HG03175 (cell line): ENCODE data around the gene ZNF740.
"Not testable (repeated sequence)": the region's sequence is repeated elsewhere in the genome, so short reads cannot be mapped to it uniquely, and the experiment has no call there.

Experiments
- ATAC-seq: cut with Tn5 transposase; IDR thresholded peaks from one replicate; pipeline ENCODE4 v1.9.1; 2021; ENCODE audit warnings: mild to moderate bottlenecking, moderate library complexity; ENCODE audit not compliant: unreplicated experiment

The ZNF740 gene

GRCh38 chr12:53193985-53194716, 13.6 kb downstream of the ZNF740 start:
- ATAC-seq = no peak

GRCh38 chr12:53194973-53195372, 14.5 kb downstream of the ZNF740 start:
- ATAC-seq = no peak

GRCh38 chr12:53195516-53196420, 15.2 kb downstream of the ZNF740 start:
- ATAC-seq = no peak

GRCh38 chr12:53196486-53196885, 16.0 kb downstream of the ZNF740 start:
- no peak for ATAC-seq

DNA sequence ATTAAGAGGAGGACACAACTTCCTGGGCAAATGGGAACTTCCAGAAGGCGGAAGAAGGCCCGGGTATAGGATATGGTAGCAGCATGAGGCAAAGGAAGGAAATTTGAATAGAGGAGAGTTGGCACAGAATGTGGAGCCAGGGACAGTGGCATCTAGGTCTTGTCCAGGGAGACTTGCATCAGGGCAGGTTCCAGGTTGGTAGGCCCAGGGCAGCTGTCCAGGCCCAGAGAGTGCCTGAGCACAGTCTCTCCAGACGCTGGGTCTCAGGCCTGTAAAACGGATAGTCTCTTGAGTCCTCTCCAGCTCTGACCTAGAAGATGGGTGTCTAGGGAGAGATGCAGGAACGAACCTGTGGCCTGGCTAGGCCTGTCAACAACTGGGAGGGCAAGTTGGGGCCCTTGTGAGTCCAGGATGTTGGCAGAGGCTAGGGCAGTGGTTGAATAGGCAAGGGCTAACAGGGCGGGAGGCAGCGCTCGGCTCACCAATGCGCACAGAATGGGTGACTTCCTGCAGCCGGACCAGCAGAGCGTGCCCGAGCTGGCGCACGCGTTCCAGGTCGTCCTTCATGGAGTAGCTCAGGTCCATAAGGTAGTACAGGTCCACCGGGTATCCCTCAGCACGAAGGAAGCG, 16.6 kb downstream of the ZNF740 start:
- ATAC-seq = no peak

GRCh38 chr12:53198486-53199110, 18.1 kb downstream of the ZNF740 start:
- ATAC-seq = no peak

DNA sequence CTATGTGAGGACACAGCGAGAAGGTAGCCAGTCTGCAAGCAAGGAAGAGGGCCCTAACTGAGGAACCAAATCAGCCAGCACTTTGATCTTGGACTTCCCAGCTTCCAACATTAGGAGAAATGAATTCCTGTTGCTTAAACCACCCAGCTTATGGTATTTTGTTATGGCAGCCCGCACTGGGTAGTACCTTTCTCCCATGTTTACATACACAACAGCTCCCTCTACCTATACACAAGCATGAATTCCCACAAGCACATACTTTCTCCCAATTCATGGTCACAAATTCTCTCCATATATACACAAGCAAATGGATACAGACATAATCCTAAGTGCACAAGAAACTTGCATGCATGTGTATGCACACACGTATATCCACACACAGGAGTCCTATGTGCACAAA, 19.2 kb downstream of the ZNF740 start:
- no peak for ATAC-seq

DNA sequence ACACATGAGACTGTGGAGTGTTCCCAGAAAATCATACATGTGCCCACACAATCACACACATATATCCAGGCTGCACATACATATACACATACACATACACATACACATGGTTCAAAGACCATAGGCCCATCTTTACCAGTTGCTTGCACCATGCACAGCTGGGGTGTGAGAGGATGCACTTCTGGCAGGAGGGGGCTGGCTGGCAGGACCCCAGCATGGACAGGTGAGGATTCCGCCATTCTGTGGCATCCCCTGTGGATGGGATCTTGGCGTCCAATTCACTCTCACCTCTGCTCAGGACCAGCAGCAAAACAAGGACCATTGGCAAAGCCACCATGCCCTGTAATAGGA, 19.6 kb downstream of the ZNF740 start:
- peak; percentile 13 for ATAC-seq

GRCh38 chr12:53200458-53201176, 20.1 kb downstream of the ZNF740 start:
- ATAC-seq = peak; percentile 62

DNA sequence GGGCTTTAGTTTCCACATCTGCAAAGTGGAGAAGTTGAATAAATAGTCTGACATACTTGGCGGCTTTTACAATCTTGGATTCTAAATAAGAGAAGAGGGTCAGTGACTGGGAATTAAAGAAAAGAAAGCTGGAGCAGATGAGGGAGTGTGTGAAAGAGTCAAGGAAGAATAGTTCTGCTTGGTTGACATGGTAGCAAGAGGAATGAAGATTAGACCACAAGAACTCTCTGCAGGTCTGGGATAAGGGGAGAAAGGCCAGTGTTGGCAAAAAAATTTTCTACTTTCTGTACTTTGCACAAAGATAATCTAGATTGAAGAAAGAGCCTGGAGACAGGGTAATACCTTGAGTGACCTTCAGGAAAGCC, 20.6 kb downstream of the ZNF740 start:
- ATAC-seq = no peak

DNA sequence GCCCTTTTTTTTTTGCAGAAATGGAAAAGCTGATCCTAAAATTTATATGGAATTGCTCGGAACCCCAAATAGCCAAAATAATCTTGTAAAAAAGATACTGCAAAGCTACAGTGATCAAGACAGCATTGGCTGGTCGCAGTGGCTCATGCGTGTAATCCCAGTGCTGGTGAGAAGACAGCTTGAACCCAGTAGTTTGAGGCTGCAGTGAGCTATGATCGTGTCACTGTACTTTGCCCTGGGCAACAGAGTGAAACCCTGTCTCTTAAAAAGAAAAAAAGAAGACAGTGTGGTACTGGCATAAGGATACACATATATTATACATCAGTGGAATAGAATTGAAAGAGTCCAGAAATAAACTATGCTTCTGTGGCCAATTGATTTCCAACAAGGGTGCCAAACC, 21.1 kb downstream of the ZNF740 start:
- no peak for ATAC-seq

- not testable (repeated sequence) for ATAC-seq
These were observed 21.8 kb downstream of the ZNF740 start for GRCh38 chr12:53202316-53202715.

DNA sequence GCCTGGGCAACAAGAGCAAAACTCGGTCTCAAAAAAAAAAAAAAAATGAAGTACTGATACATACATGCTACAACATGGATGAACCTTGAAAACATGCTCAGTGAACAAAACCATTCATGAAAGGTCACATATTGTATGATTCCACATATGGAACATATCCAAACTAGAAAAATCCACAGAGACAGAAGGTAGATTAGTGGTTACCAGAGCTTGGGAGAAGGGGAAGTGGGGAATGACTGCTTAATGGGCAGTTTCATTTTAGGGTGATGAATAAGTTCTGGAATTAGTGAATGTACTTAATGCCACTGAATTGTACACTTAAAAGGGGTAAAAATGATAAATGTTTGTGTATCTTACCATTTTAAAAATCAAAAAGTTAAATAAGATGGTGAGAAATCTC, 23.8 kb downstream of the ZNF740 start:
- ATAC-seq = no peak

GRCh38 chr12:53205747-53206419, 25.4 kb downstream of the ZNF740 start:
- peak; percentile 72 for ATAC-seq

DNA sequence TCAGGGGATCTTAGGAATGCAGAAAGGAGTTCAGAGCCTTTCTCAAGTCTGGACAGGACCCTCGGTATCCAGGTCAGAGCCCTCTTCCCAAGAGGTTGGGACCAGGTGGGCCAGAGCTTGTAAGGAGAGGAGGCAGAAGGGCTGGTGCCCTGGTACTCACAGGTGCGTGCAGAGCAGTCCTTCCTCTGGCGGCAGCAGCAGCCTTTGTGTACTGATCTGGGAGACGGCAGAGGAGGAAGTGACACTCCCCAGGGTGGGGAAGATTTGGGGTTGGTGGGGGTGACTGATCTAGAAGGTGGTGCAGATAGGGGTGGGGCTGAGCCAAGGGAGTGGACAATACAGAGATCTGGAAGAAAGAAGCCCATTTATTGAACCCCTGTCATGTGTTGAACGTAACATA, 26.5 kb downstream of the ZNF740 start, which contains the start of gene ITGB7:
TSS of gene ITGB7 (minus strand) at position 210 of the 400 bp plus-strand sequence. CDS start 6,808 bp downstream, outside the sequence.
- ATAC-seq = no peak

- no peak for ATAC-seq
These were observed 27.9 kb downstream of the ZNF740 start for GRCh38 chr12:53208435-53208834.

DNA sequence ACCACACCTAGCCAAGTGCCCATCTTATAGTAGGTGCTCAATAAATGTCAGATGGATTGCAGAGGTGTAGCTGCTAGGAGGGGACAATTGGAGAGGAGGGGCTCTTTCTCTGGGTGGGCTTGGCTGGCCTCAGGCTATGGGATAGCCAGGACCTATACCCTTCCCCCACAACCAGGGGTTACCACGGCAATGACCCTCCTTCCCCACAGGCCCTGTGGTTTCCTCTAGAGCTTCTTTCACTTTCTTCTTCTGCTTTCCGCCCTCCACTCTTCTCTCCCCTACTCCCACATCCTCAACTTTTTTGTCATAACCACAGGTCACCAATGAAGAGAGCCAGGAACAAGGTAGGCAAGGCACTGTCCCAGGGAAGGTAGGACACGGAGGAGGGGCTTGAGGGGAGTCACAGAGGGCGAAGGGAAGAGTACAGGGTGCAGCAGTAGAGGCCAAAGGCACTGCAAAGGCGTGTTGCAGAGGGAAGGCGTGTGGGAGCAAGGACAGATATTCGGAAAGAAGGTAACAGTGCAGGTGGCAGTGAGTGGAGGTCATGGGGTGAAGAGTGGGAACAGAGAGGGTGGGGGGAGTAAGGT, 28.4 kb downstream of the ZNF740 start:
- no peak for ATAC-seq

DNA sequence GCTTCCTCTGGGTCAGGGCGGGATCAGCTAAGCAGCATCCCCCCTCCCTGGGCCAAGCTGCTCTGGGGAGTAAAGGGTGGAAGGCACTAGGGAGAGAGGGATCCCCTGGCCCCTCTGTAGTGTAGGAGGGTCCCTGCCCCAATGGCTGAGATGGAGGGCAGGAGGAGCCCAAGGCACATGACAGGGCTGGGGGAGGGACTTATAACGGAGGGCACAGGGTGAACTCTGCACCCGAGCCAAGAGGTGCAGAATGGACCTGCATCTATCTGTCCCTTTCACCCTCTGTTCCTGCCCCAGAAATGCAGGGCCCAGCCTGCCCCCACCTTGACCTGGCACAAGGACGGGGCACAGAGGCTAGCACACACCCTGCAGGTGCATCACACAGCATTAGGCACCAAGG, 30.3 kb downstream of the ZNF740 start:
- no peak for ATAC-seq

GRCh38 chr12:53211476-53212381, 31.2 kb downstream of the ZNF740 start:
- no peak for ATAC-seq
